Adrenal gland (tissue), 12 donors: ENCODE results near the gene PNPLA5. TPM values are rescaled to one million over a fixed set of nuclear protein-coding genes. Genes with fewer than 3 reads are reported as not detected.

Experiments used
- DNase-seq, 7 donors: peaks; one replicate each; pipeline ENCODE4 v3.0.0-alpha.2; 2019 to 2020
- H3K27ac ChIP-seq, 5 donors: fragments of 200-600 bp; sonication (generic) in 4 of 5; 1 replicate in 3 of 5; 2 replicates in 2 of 5; pipeline versions ENCODE4 v1.5.1 to v1.8.0; 2016 to 2020; ENCODE audit warnings: mild to moderate bottlenecking in 1 of 5
- H3K27me3 ChIP-seq: fragments of 200-600 bp; 2 replicates; pipeline ENCODE4 v1.8.0; 2021
- H3K36me3 ChIP-seq, 2 donors: fragments of 200-600 bp; replicated peaks in 1 of 2; 1 replicate in 1 of 2; 2 replicates in 1 of 2; pipeline versions ENCODE4 v1.5.1 to v1.8.0; 2018 to 2022
- H3K4me1 ChIP-seq, 2 donors: fragments of 200-600 bp; replicated peaks in 1 of 2; 1 replicate in 1 of 2; 2 replicates in 1 of 2; pipeline versions ENCODE4 v1.5.1 to v1.8.0; 2018 to 2021
- H3K4me3 ChIP-seq, 4 donors: fragments of 200-600 bp; sonication (generic) in 3 of 4; one replicate each; pipeline ENCODE4 v1.5.1; 2016 to 2018
- H3K9me3 ChIP-seq, 3 donors: fragments of 200-600 bp; sonication (generic) in 1 of 3; replicated peaks in 1 of 3; 1 replicate in 2 of 3; 2 replicates in 1 of 3; pipeline versions ENCODE4 v1.5.1 to v1.8.0; 2016 to 2021
- POLR2A ChIP-seq, 2 donors: fragments of 450-650 bp; IDR thresholded peaks; one replicate each; pipeline ENCODE4 v1.6.1; 2017; ENCODE audit warnings: antibody characterized with exemption in 2 of 2, mild to moderate bottlenecking in 2 of 2, moderate library complexity in 1 of 2
- WGBS, 4 donors: extraction: QIAGEN DNeasy Blood & Tissue Kit in 2 of 4; methylation state at CpG; one replicate each; pipeline versions ENCODE4 v1.1.5 to v1.1.7; 2013 to 2017; 5-methylcytosine and 5-hydroxymethylcytosine counted together
- intact Hi-C, 2 donors: fragments of 100-400 bp; cut with DNase I; formaldehyde crosslinking; loops; one replicate each; pipeline versions ENCODE4 v1.14.1 to v1.15.0; 2022 to 2023
- polyA plus RNA-seq, 3 donors: library from polyadenylated mRNA; stranded (reverse); fragments of 200-250 nt in 2 of 3; fragments of 350-450 nt in 1 of 3; fragmentation: Illumina TruSeq in 1 of 3; extraction: RNeasy Lipid Tissue Mini Kit (QIAGEN cat#74804) in 1 of 3; gene quantifications; one replicate each; pipeline ENCODE4 v1.2.3, GENCODE V29; 2013 to 2014
- total RNA-seq, 9 donors: library from RNA; depleted of rRNA in 4 of 9; stranded (reverse); fragments of >200 nt in 4 of 9; fragments of 120-200 nt in 1 of 9; fragmentation: NEBNext Ultra II Directional in 1 of 9; extraction: Animal tissue kit (Norgen Biotek cat#: 25700) in 1 of 9; gene quantifications; one replicate each; pipeline versions ENCODE4 v1.1.0 to v1.2.4, GENCODE V29; 2013 to 2023
- TF ChIP-seq, protein P1 (sequence below), 6 experiments: fragments of 450-650 bp in 4 of 6; fragments of 200-600 bp in 2 of 6; sonication (generic) in 1 of 6; IDR thresholded peaks; 1 replicate in 5 of 6; 2 replicates in 1 of 6; pipeline versions ENCODE4 v1.5.1 to v1.8.0; 2016 to 2021; ENCODE audit warnings: antibody characterized with exemption in 6 of 6, mild to moderate bottlenecking in 2 of 6, moderate library complexity in 1 of 6
- donor health status: healthy with polysubstance abuse.
- donor health status: Bipolar disorder and iron deficiency.
- donor health status: DM: yes; HTN: yes; CAD: no.
- donor health status: DM: no; HTN: no; CAD: no.
- donor health status: DM: no; HTN: no; CAD: no.
- donor health status: DM: yes; HTN: yes; CAD: no.

The PNPLA5 gene
- total and polyA plus RNA-seq, 12 donors, result not detected

DNA sequence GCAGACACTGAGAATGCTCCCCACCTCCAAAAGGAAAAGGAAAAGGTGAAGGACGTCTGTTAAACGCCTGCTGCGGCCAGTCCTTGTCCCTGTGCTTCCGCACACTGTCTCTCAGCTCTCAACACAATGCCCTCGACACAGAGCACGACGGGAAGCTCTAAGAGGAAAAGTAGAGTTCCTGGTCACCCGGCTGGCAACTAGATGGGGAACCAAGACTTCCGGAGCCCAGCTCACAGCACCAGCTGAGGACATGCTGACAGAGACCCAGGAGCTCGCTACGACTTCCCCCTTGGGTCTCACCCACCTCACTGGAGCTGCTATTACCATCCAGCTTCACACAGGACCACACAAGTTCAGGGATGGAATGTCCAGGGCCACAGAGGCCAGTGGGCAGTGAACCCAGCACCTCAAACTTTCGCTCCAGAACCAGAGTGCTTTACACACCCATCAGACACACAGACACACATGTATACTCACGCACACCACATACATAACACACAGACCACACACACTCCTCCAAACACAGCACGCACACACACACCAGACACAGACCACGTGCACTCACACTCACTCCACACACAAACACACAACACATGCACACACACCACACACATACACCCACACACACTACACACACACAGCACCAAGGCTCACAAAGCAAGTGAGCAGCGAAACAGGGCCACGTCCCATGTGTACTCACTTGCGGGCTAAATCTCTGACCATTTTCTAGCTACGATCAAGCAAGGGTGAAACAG is 39.1 kb downstream of the PNPLA5 start:
- H3K36me3 ChIP-seq, result no peaks in the 10 kb centered on the region
- peak in 2 of 7 donors; percentile 10 to 28 for DNase-seq
- 66 to 87% (median 72%) methylated on average over 10 to 19 of the region's 19 CpGs for WGBS, 4 donors

GRCh38 chr22:43851979-43852307 is 39.9 kb downstream of the PNPLA5 start:
- TF ChIP-seq, protein P1, sequence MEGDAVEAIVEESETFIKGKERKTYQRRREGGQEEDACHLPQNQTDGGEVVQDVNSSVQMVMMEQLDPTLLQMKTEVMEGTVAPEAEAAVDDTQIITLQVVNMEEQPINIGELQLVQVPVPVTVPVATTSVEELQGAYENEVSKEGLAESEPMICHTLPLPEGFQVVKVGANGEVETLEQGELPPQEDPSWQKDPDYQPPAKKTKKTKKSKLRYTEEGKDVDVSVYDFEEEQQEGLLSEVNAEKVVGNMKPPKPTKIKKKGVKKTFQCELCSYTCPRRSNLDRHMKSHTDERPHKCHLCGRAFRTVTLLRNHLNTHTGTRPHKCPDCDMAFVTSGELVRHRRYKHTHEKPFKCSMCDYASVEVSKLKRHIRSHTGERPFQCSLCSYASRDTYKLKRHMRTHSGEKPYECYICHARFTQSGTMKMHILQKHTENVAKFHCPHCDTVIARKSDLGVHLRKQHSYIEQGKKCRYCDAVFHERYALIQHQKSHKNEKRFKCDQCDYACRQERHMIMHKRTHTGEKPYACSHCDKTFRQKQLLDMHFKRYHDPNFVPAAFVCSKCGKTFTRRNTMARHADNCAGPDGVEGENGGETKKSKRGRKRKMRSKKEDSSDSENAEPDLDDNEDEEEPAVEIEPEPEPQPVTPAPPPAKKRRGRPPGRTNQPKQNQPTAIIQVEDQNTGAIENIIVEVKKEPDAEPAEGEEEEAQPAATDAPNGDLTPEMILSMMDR (IDR thresholded peaks at IDR 0.05), result no peak
- no peak for TF ChIP-seq POLR2A (IDR thresholded peaks at IDR 0.05)
- intact Hi-C loops, result no loop called here
- DNase-seq, result no peak
- Histone ChIP-seq H3K4me3 (no peak overlapping the region), H3K27me3 (no peaks in the 10 kb centered on the region), H3K4me1 (no peaks in the 10 kb centered on the region), H3K27ac (no peak overlapping the region), H3K36me3 (no peaks in the 10 kb centered on the region), H3K9me3 (no peaks in the 10 kb centered on the region)
- 49 to 62% (median 55%) methylated on average over 3 of the region's 3 CpGs for WGBS, 4 donors

More for the DNA sequence above, 39.1 kb downstream of the PNPLA5 start:
- Histone ChIP-seq H3K27me3 (no peaks in the 10 kb centered on the region), H3K27ac (no peak overlapping the region), H3K4me1 (no peaks in the 10 kb centered on the region), H3K9me3 (no peaks in the 10 kb centered on the region), H3K4me3 (no peak overlapping the region)
- intact Hi-C loops, result no loop called here
- TF ChIP-seq, protein P1 (IDR thresholded peaks at IDR 0.05), result no peak
- no peak for TF ChIP-seq POLR2A (IDR thresholded peaks at IDR 0.05)

GRCh38 chr22:43851058-43851978 is 40.5 kb downstream of the PNPLA5 start:
- Histone ChIP-seq H3K27me3 (no peaks in the 10 kb centered on the region), H3K27ac (no peak overlapping the region), H3K36me3 (no peaks in the 10 kb centered on the region), H3K4me1 (no peaks in the 10 kb centered on the region), H3K9me3 (no peaks in the 10 kb centered on the region), H3K4me3 (no peak overlapping the region)
- DNase-seq, result peak in 1 of 7 donors; percentile 1
- WGBS, 4 donors, result 63 to 69% (median 66%) methylated on average over 12 to 13 of the region's 13 CpGs
- TF ChIP-seq, protein P1 (IDR thresholded peaks at IDR 0.05), result no peak
- no peak for TF ChIP-seq POLR2A (IDR thresholded peaks at IDR 0.05)
- intact Hi-C loops, result no loop called here

DNA sequence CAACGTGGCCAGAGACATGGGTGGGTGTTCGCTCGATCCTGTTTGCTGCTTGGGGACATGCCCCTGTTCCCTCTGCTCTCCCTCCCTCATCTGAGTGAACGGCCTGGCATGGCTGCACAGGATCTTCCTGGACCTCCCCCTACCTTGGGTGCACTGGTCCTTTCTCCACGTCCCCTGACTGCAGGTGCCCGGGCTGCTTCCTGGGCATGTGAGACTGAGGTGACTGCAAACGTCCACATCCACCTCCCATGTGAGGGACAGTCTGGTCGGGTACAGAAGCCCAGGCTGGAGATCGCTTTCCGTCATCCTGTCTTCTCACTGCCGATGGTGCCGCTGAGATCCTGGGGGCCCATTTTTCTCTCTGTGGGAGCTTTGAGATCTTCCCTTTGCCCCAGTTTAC is 41.3 kb downstream of the PNPLA5 start:
- no peaks in the 10 kb centered on the region for H3K9me3 ChIP-seq
- H3K27me3 ChIP-seq, result no peaks in the 10 kb centered on the region
- no peaks in the 10 kb centered on the region for H3K36me3 ChIP-seq
- 62 to 78% (median 70%) methylated on average over 11 to 12 of the region's 12 CpGs for WGBS, 4 donors
- DNase-seq, result no peak
- H3K4me1 ChIP-seq, result no peaks in the 10 kb centered on the region
- TF ChIP-seq POLR2A (IDR thresholded peaks at IDR 0.05), result no peak
- TF ChIP-seq, protein P1 (IDR thresholded peaks at IDR 0.05), result no peak
- no peak overlapping the region for H3K4me3 ChIP-seq
- H3K27ac ChIP-seq, result no peak overlapping the region
- intact Hi-C loops, result no loop called here
